ENCODE results near the gene SRF. TPM values are rescaled to one million over a fixed set of nuclear protein-coding genes. Genes with fewer than 3 reads are reported as not detected.

Gene SRF
- total and polyA plus RNA-seq, 3 donors from 2014 or later: 28.4 to 39.2 (median 36.5) TPM

DNA sequence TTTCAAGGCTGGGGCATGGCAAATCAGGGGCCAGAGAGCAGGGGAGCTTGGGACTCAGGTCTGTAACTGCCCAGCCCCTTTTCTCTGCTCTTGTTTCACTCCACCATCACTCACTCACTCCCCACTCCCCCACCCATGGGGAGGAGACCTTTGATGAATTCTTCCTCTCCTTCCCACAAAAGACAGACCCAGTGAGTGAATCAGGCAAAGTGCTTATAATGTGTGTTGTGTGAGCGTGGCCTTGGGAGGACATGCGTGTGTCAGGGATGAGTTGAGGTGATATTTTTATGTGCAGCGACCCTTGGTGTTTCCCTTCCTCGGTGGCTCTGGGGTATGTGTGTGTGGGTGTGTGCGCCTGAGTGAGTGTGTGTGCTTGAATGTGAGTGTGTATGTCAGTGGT is 9.9 kb downstream of the SRF start:
- H3K36me3 ChIP-seq (ENCODE audit: low read depth, missing control alignments): no peaks in the 10 kb centered on the region
- TF ChIP-seq, protein P1, sequence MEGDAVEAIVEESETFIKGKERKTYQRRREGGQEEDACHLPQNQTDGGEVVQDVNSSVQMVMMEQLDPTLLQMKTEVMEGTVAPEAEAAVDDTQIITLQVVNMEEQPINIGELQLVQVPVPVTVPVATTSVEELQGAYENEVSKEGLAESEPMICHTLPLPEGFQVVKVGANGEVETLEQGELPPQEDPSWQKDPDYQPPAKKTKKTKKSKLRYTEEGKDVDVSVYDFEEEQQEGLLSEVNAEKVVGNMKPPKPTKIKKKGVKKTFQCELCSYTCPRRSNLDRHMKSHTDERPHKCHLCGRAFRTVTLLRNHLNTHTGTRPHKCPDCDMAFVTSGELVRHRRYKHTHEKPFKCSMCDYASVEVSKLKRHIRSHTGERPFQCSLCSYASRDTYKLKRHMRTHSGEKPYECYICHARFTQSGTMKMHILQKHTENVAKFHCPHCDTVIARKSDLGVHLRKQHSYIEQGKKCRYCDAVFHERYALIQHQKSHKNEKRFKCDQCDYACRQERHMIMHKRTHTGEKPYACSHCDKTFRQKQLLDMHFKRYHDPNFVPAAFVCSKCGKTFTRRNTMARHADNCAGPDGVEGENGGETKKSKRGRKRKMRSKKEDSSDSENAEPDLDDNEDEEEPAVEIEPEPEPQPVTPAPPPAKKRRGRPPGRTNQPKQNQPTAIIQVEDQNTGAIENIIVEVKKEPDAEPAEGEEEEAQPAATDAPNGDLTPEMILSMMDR (IDR thresholded peaks at IDR 0.05): no peak
- TF ChIP-seq POLR2A (IDR thresholded peaks at IDR 0.05): no peak
- DNase-seq: no peak
- H3K9me3 ChIP-seq: no peaks in the 10 kb centered on the region
- H3K27ac ChIP-seq: no peak overlapping the region
- H3K27me3 ChIP-seq: no peaks in the 10 kb centered on the region
- no peak overlapping the region for H3K4me3 ChIP-seq
- H3K4me1 ChIP-seq: peaks cover 10% of the 10 kb centered on the region
- intact Hi-C loops (cut with DNase I; ENCODE audit: low total_unique reads): no loop called here
- WGBS, 2 donors: 52 to 58% methylated on average over 5 of the region's 5 CpGs

DNA sequence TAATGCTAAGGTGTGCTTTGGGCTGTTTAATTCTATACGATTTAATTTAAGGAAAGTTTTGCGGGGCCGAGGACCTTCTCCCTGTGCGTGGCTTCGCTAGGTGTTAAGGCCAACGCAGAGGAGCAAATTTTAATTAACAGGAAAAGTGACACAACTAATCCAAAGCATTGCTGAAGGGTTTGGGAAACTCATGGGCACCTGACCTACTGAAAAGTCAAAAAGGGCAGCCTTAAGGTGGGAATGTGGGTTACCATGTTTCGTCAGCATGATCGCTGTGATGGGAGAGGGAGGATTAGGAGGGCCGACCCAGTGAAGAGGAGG is 10.5 kb downstream of the SRF start:
- Histone ChIP-seq H3K4me1 (peaks cover 10% of the 10 kb centered on the region), H3K9me3 (no peaks in the 10 kb centered on the region), H3K27me3 (no peaks in the 10 kb centered on the region), H3K27ac (peak overlapping the region in 1 of 2 donors; percentile 76), H3K36me3 (ENCODE audit: low read depth, missing control alignments) (no peaks in the 10 kb centered on the region), H3K4me3 (peak overlapping the region; percentile 63 to 82)
- TF ChIP-seq, protein P1 (IDR thresholded peaks at IDR 0.05): no peak
- no peak for TF ChIP-seq POLR2A (IDR thresholded peaks at IDR 0.05)
- DNase-seq: no peak
- intact Hi-C loops (cut with DNase I; ENCODE audit: low total_unique reads): no loop called here
- 40% methylated on average over 9 of the region's 9 CpGs for whole genome bisulfite sequencing, 2 donors

DNA sequence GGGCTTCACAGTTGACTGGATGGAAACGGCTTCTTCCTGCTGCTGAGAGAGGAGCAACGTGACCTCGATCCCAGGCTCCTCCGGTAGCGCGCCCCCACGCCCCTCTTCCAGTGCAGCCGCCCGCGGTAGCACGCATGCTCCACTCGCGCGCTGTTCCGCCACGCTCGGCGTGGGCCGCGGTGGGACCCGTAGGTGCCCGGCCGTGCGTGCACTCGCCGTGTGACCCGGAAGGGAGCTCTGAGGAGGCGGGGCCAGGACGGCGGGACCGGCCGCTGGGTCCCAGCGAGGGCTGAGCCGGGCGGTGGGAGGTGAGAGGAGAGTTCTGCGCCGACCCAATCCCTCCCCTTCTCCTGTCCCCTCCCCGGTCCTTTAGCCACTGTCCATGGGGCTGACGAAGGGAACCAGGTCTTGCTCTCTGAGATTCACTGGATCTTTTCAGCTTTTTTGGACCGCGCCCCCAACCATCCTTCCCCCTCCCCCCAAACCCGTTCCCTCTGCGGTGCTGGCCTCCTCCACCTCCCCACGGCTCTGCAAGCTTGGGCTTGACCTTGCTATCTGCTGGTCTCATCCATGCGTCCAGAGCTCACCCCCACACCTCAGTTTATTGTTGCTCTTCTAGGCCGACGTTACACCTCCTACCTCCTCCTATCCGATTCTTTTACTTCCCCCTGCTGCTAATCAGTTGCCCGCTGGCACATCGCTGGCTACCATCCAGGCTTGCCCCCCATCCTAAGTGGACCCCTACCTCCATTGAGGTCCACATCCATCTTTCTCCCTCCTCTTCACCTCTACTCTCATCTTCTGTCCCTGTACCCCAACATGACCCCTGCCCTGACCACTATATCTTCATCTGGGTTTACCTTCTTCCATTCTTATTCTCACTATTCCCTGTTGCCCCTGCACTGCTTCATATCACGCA is 11.1 kb downstream of the SRF start, which contains the start of gene CUL9:
Gene CUL9 (plus strand): TSS at position 255 of the 919 bp plus-strand sequence. CDS start 2,115 bp downstream, outside the sequence.
- peaks cover 10% of the 10 kb centered on the region for H3K4me1 ChIP-seq
- H3K27me3 ChIP-seq: no peaks in the 10 kb centered on the region
- intact Hi-C loops (cut with DNase I; ENCODE audit: low total_unique reads): no loop called here
- peak within 1 kb of the TSS; percentile 36 to 76 for H3K27ac ChIP-seq
- no peak for TF ChIP-seq POLR2A (IDR thresholded peaks at IDR 0.05)
- TF ChIP-seq, protein P1 (IDR thresholded peaks at IDR 0.05): peak in 1 of 3 experiments; percentile 14
- DNase-seq: peak; percentile 92
- 0 to 1% methylated on average over 33 to 48 of the region's 51 CpGs for WGBS, 2 donors
- H3K4me3 ChIP-seq: peak within 1 kb of the TSS; percentile 63 to 82
- no peaks in the 10 kb centered on the region for H3K36me3 ChIP-seq (ENCODE audit: low read depth, missing control alignments)
- H3K9me3 ChIP-seq: no peaks in the 10 kb centered on the region

DNA sequence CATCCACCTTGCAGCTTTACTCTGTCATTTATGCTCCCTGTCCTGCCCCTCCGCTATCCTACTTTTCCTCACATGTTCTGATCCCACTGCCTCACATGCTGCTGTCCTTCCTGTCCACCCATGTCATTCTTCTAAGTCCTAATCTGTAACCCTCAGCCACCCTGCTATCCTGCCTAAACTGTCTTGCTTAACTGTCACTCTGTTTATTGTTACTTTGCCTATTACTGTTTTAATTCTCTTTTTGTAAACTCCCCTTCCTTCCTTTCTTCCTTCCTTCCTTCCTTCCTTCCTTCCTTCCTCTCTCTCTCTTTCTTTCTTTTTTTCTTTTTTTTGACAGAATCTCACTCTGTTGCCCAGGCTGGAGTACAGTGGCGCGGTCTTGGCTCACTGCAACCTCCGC is 12.4 kb downstream of the SRF start:
- Histone ChIP-seq H3K27me3 (no peaks in the 10 kb centered on the region), H3K9me3 (no peaks in the 10 kb centered on the region), H3K4me3 (no peak overlapping the region), H3K27ac (no peak overlapping the region), H3K36me3 (ENCODE audit: low read depth, missing control alignments) (no peaks in the 10 kb centered on the region), H3K4me1 (peaks cover 10% of the 10 kb centered on the region)
- no peak for DNase-seq
- TF ChIP-seq, protein P1 (IDR thresholded peaks at IDR 0.05): no peak
- no peak for TF ChIP-seq POLR2A (IDR thresholded peaks at IDR 0.05)
- intact Hi-C loops (cut with DNase I; ENCODE audit: low total_unique reads): no loop called here
- 88 to 93% methylated on average over 4 of the region's 4 CpGs for WGBS, 2 donors
